HepG2 (cell line): Measurements from ENCODE around the gene RMRP. TPM values are rescaled to one million over a fixed set of nuclear protein-coding genes. Genes with fewer than 3 reads are reported as not detected.

ENCODE experiments used
- ARHGAP35 ChIP-seq: sonication (generic); formaldehyde crosslinking; IDR thresholded peaks from 2 replicates; pipeline ENCODE4 v1.9.0; 2022; ENCODE audit warnings: mild to moderate bottlenecking, inconsistent platforms, moderate library complexity, missing genetic modification reagents, borderline replicate concordance
- ATF7 ChIP-seq, 2 experiments: fragments of 450-650 bp in 1 of 2; sonication (generic) in 1 of 2; formaldehyde crosslinking in 1 of 2; IDR thresholded peaks; 2 replicates each; pipeline versions ENCODE4 v1.4.0 to v1.6.1; 2016 to 2020; ENCODE audit warnings: antibody characterized with exemption in 1 of 2, mild to moderate bottlenecking in 1 of 2, missing genetic modification reagents in 1 of 2
- BORCS8-MEF2B ChIP-seq: sonication (generic); formaldehyde crosslinking; IDR thresholded peaks from 2 replicates; pipeline ENCODE4 v1.8.0; 2022; ENCODE audit warnings: mild to moderate bottlenecking, missing genetic modification reagents
- HNF4A ChIP-seq: sonication (generic); formaldehyde crosslinking; IDR thresholded peaks from 2 replicates; pipeline ENCODE4 v1.4.0; 2020; ENCODE audit warnings: missing genetic modification reagents
- HNRNPL ChIP-seq: fragments of 200-400 bp; formaldehyde crosslinking; IDR thresholded peaks from 2 replicates; pipeline ENCODE4 v1.6.1; 2017; ENCODE audit warnings: mild to moderate bottlenecking, low read depth, low read length
- NFE2L2 ChIP-seq: fragments of 150-350 bp; IDR thresholded peaks from 2 replicates; pipeline ENCODE4 v1.6.1; 2014; ENCODE audit warnings: low read length
- NRL ChIP-seq: sonication (generic); formaldehyde crosslinking; IDR thresholded peaks from 2 replicates; pipeline ENCODE4 v1.5.0; 2020; ENCODE audit warnings: missing genetic modification reagents, mild to moderate bottlenecking, moderate library complexity, borderline replicate concordance
- POLR2AphosphoS2 ChIP-seq: IDR thresholded peaks from 2 replicates; pipeline ENCODE4 v1.6.1; 2011; ENCODE audit warnings: low read depth, low read length, improper control_type of control experiment
- ZBTB40 ChIP-seq, 2 experiments: fragments of 450-650 bp in 1 of 2; sonication (generic) in 1 of 2; formaldehyde crosslinking in 1 of 2; IDR thresholded peaks; 2 replicates each; pipeline versions ENCODE4 v1.6.1 to v1.8.0; 2016 to 2022; ENCODE audit warnings: antibody characterized with exemption in 1 of 2, mild to moderate bottlenecking in 1 of 2, missing genetic modification reagents in 1 of 2
- ZFX ChIP-seq: sonication (generic); formaldehyde crosslinking; IDR thresholded peaks from 2 replicates; pipeline ENCODE4 v1.4.0; 2020; ENCODE audit warnings: mild to moderate bottlenecking, low read depth, missing genetic modification reagents, moderate library complexity
- ZNF280B ChIP-seq: sonication (generic); formaldehyde crosslinking; IDR thresholded peaks from 2 replicates; pipeline ENCODE4 v1.5.0; 2020; ENCODE audit warnings: missing genetic modification reagents, mild to moderate bottlenecking, borderline replicate concordance
- ZNF33B ChIP-seq: sonication (generic); formaldehyde crosslinking; IDR thresholded peaks from 2 replicates; pipeline ENCODE4 v1.5.1; 2020; ENCODE audit warnings: mild to moderate bottlenecking, missing genetic modification reagents
- ZNF460 ChIP-seq: sonication (generic); formaldehyde crosslinking; IDR thresholded peaks from 2 replicates; pipeline ENCODE4 v1.5.1; 2020; ENCODE audit warnings: missing genetic modification reagents, mild to moderate bottlenecking, borderline replicate concordance
- ZNF558 ChIP-seq: sonication (generic); formaldehyde crosslinking; IDR thresholded peaks from 2 replicates; pipeline ENCODE4 v1.9.0; 2022; ENCODE audit warnings: mild to moderate bottlenecking, missing genetic modification reagents, borderline replicate concordance
- ZNF816 ChIP-seq: sonication (generic); formaldehyde crosslinking; IDR thresholded peaks from 2 replicates; pipeline ENCODE4 v1.8.0; 2022; ENCODE audit warnings: missing genetic modification reagents, mild to moderate bottlenecking, borderline replicate concordance
- ZSCAN9 ChIP-seq: IDR thresholded peaks from 2 replicates; pipeline ENCODE4 v1.6.1; 2016; ENCODE audit warnings: borderline replicate concordance
- ZZZ3 ChIP-seq: sonication (generic); formaldehyde crosslinking; IDR thresholded peaks from 2 replicates; pipeline ENCODE4 v1.4.0; 2020; ENCODE audit warnings: missing genetic modification reagents, mild to moderate bottlenecking, borderline replicate concordance
- polyA plus RNA-seq, 8 experiments: library from polyadenylated mRNA; depleted of rRNA in 3 of 8; stranded (reverse) in 7 of 8; unstranded in 1 of 8; fragments of >200 nt; fragmentation: Illumina TruSeq in 4 of 8; extraction: Trizol in 4 of 8; gene quantifications; 2 replicates each; pipeline versions ENCODE4 v1.2.1 to v1.2.3, GENCODE V29; 2011 to 2016; ENCODE audit warnings: low read depth in 4 of 8, missing spikeins in 1 of 8, mixed read lengths in 1 of 8; ENCODE audit not compliant: insufficient read depth in 1 of 8
- total RNA-seq, 5 experiments: library from RNA; depleted of rRNA; stranded (reverse); fragments of >200 nt; fragmentation: Illumina TruSeq; extraction: Trizol; gene quantifications; 2 replicates each; pipeline ENCODE4 v1.2.3, GENCODE V29; 2016; ENCODE audit warnings: low read depth in 1 of 5

Gene RMRP
- total and polyA plus RNA-seq, 2 of the 13 experiments (the other 11 are each of a cell fraction or from before 2014, with no cell fraction given), result 51.4 to 4,025 TPM

GRCh38 chr9:35658137-35658967 lies 533 bp upstream of the RMRP start, which contains the start of gene CCDC107 (continued):
- TF ChIP-seq ZBTB40 (IDR thresholded peaks at IDR 0.05) (no peak), ZBTB40 (CRISPR knock-in tag; IDR thresholded peaks at IDR 0.05) (peak; percentile 46; the same call in 1 of the 2 replicates), HNF4A (peak; percentile 58), NFE2L2 (no peak), POLR2AphosphoS2 (0 out of 2 replicates have a peak, but pooled peaks have one; percentile 49), ZZZ3 (CRISPR knock-in tag) (0 out of 2 replicates have a peak, but pooled peaks have one; percentile 10), ZFX (peak; percentile 73; the same call in 1 of the 2 replicates), ZSCAN9 (CRISPR knock-in tag) (0 out of 2 replicates have a peak, but pooled peaks have one; percentile 15), BORCS8-MEF2B (CRISPR knock-in tag) (peak; percentile 62; the same call in 1 of the 2 replicates), NRL (CRISPR knock-in tag) (peak; percentile 33; the same call in 1 of the 2 replicates), ZNF280B (CRISPR knock-in tag) (peak; percentile 37), ATF7 (IDR thresholded peaks at IDR 0.05) (no peak), ATF7 (CRISPR knock-in tag; IDR thresholded peaks at IDR 0.05) (no peak), ZNF33B (no peak), ZNF816 (CRISPR knock-in tag) (0 out of 2 replicates have a peak, but pooled peaks have one; percentile 85), ZNF558 (peak; percentile 42; the same call in 1 of the 2 replicates), ZNF460 (CRISPR knock-in tag) (no peak), ARHGAP35 (CRISPR knock-in tag) (0 out of 2 replicates have a peak, but pooled peaks have one; percentile 52), HNRNPL (peak; percentile 40; the same call in 1 of the 2 replicates)
